Inferior parietal cortex (tissue), 1 donor: ENCODE measurements around the gene TTYH2.
"Not testable (repeated sequence)": the region's sequence is repeated elsewhere in the genome, so short reads cannot be mapped to it uniquely, and the experiment has no call there.

ENCODE experiments used
- DNase-seq: peaks from one replicate; pipeline ENCODE4 v3.0.0-alpha.2; 2016; ENCODE audit errors: extremely low spot score

The TTYH2 gene, protein sequence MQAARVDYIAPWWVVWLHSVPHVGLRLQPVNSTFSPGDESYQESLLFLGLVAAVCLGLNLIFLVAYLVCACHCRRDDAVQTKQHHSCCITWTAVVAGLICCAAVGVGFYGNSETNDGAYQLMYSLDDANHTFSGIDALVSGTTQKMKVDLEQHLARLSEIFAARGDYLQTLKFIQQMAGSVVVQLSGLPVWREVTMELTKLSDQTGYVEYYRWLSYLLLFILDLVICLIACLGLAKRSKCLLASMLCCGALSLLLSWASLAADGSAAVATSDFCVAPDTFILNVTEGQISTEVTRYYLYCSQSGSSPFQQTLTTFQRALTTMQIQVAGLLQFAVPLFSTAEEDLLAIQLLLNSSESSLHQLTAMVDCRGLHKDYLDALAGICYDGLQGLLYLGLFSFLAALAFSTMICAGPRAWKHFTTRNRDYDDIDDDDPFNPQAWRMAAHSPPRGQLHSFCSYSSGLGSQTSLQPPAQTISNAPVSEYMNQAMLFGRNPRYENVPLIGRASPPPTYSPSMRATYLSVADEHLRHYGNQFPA

GRCh38 chr17:74212913-74213791, at the start of gene TTYH2:
TSS of gene TTYH2 (plus strand) at chr17:74213571. CDS start at chr17:74213588, 17 bp downstream.
- DNase-seq = peak; percentile 87

DNA sequence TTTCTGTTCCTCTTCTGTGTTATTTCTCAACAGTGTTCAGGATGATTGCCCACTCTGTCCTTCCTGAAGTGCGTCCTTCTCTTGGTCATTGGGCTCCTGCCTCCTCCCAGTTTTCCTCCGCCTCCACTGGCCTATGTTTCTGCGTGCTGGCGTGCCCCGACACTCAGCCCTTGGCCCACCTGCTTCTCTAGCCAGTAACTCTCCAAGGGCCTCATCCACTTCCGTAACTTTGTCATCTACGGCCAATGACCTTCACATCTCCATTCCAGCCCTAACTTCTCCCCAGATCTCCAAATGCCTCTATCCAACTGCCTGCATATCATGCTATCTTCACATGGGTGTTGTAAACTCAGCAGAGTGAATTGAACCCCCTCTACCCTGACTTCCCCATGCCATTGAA, 49.5 kb upstream of the TTYH2 start:
- no peak for DNase-seq

DNA sequence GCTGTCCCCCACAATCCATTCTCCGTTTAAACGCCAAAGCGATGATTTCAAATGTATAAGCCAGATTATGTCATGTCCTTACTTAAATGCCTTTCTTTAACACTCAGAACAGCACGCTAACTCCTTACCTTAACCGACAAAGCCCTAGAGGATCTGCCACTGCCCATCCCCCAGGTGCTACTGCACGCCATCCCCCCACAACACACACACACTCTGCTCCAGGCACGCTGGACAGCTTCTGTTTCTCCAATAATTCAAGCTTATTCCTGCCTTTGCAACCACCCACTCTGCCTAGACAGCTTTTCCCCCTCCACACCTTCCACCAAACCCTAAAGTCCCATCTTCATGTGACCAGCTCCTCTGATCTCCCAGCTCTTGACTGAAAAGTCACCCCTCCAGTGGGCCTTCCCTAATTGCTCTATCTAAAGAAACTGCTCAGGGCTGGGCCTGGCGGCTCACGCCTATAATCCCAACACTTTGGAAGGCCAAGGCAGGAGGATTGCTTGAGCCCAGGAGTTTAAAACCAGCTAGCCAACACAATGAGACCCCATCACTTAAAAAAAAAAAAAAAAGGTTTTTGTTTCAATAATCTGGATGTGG, 48.8 kb upstream of the TTYH2 start:
- no peak for DNase-seq

- no peak for DNase-seq
These were observed 47.5 kb upstream of the TTYH2 start for GRCh38 chr17:74165797-74166365.

DNA sequence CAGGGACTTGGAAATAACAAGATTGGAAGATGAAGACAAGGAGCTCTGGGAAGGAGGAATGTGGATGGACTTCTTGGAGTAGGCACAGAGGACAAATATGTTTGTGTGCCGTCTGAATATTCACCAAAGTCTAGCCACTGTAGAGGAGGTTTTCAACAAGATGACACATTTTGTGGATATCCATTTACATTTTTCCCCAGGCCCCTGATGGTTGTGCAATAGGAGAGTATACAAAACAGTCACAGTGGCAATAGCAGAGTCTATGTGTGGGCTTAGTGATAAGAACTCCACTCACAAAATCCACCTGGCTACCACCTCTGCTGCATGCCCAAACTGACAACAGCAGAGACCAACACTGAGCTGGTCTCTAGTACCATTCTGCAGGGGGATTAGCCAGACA, 42.4 kb upstream of the TTYH2 start:
- DNase-seq = no peak

GRCh38 chr17:74172700-74173099, 40.7 kb upstream of the TTYH2 start:
- DNase-seq = no peak

GRCh38 chr17:74176546-74177001, 36.8 kb upstream of the TTYH2 start:
- DNase-seq = peak; percentile 76

DNA sequence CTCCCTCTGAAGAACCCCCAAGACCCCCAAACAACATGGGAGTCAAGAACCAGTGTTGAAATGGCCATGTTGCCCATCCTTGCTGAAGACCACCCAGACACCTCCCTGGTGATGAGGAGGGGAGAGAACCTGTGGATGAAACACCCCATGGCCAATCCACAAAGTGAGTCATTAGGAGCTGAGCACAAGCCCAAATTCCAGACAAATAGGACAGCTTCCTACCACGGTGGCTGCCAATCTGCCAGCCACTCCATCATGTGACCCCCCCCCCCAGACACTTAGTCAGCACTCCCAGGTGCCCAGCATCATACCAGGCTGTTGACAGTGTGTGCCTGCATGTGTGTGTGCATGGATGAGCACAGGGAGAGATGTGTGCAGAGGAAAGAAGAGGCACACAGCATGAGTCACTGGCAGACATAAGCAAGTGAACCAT, 36.3 kb upstream of the TTYH2 start:
- no peak for DNase-seq

DNA sequence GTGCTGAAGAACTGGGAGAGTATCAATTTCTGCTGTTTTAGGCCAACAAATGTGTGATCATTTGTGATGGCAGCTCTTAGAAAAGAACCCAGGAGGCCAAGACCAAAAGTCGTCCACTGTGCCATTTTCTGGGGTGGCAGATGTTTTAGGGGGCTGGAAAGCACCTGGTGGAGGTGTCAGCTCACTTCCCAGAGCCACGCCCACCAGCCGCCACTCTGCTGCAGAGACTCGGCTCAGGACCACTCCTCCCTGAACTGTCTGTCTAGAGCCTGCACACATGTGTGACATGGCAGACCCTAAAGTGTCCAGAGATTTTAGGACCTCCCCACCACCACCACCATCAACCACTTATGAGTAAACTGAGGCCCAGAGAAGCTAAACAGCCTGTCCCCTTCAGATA, 33.8 kb upstream of the TTYH2 start:
- DNase-seq = no peak

GRCh38 chr17:74180336-74180735, 33.0 kb upstream of the TTYH2 start:
- DNase-seq = no peak

DNA sequence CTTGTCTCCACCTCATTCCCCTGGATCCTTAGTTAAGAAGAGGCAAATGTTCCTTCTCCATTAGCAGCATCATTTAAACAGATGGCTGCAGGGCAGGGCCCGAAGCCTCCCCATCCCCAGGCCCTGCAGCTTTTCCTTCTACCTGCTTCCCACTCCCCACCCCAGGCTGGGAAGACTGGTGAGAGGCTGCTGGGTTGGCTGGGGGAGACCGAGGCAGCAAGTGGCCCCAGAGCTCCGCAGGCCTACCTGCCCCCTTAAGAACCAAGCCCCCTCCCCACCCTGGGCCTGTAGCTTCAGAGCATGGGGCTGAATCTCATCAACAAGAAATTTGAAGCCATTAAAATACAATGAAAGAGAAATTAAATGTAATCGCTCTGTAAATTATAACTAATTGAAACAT, 32.0 kb upstream of the TTYH2 start:
- no peak for DNase-seq

- no peak for DNase-seq
These were observed 31.2 kb upstream of the TTYH2 start for GRCh38 chr17:74182041-74182723.

DNA sequence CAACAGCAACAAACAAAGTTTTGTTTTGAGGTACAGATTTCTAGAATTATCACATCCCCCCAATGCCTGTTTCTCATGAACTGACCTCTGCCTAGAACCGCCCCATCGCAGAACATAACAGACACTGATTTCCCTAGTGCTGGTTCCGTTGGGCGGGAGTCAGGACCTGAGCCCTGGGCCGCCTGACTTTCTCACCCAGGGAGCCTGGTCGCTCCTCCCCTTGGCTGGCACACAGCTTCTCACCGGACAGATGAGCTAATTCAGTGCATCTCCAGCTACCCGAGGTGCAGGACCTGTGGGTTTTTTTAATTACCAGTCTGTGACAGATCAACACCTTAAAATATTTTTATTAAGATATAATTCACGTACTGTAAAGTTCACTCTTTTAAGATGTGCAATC, 30.0 kb upstream of the TTYH2 start:
- no peak for DNase-seq

- no peak for DNase-seq
These were observed 27.7 kb upstream of the TTYH2 start for GRCh38 chr17:74185571-74186185.

DNA sequence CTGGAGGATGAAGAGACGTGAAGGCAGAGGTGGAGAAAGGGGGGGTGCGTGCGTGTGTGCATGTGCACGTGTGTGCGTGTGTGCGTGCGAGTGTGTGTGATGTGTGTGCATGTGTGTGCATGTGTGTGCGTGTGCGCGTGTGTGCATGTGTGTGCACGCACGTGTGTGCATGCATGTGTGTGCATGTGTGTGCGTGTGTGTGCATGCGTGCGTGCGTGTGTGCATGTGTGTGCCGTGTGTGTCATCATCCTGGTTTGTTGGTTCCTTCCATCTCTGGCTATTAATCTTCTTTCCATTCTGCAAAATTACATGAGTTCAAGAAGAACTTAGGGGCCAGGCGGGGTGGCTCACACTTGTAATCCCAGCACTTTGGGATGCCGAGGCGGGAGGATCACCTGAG, 26.9 kb upstream of the TTYH2 start:
- DNase-seq = no peak

DNA sequence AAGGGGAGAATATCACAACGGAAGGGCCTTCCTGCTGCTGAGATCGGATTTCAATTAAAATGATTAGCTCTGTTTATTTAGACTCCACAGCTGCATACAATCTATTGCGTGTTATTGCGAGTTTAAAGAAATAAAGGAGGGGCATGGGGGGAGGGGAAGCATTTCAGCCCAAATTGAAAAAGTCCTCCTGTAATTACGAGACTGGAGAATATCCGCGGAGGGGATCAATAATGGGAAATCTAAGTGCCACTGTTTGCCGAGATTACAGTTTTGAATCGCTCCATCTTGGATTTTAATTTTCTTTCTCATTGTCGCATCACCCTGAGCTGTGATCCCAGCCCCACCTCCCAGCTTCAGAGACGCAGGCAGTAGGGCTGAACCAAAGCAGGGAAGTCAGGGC, 25.6 kb upstream of the TTYH2 start:
- DNase-seq = no peak

DNA sequence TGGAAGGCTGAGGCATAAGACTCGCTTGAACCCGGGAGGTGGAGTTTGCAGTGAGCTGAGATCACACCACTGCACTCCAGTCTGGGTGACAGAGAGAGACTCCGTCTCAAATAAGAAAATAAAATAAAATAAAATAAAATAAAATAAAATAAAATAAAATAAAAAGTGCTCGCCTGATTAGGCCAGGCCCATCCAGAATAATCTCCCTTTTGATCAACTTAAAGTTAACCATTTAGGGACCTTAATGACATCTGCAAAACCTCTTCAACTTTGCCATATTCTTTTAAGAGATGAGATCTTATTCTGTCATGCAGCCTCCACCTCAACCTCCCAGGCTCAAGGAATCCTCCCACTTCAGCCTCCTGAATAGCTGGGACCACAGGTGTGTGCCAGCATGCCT, 24.7 kb upstream of the TTYH2 start:
- not testable (repeated sequence) for DNase-seq

DNA sequence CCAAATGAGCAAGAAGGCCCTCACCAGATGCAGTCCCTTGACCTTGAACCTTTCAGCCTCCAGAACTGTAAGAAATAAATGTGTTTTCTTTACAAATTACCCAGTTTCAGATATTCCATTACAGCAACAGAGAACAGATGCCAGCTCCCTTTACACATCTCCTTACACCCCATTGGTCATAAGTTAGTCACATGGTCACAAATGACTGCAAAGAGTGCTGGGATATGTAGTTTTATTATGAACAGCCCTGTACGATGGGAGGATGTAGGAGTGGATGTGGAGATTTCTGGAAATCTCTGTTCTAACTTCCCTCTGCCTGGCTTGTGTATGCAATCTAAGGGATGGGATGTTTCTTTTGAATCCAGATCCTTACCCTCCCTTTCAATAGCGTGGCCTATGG, 23.2 kb upstream of the TTYH2 start:
- peak; percentile 70 for DNase-seq

GRCh38 chr17:74190807-74191406, 22.5 kb upstream of the TTYH2 start:
- DNase-seq = no peak
